Nephron progenitor cell (in vitro differentiated cells): ENCODE results near the gene KCTD10.

Source experiments
- DNase-seq: peaks from one replicate; pipeline ENCODE4 v3.0.0; 2021
- H3K27ac Mint-ChIP-seq: 2 replicates; pipeline ENCODE4 v1.8.0; 2021; ENCODE audit warnings: mild to moderate bottlenecking, moderate library complexity, mixed read lengths
- H3K27me3 Mint-ChIP-seq: 2 replicates; pipeline ENCODE4 v1.8.0; 2021; ENCODE audit warnings: mild to moderate bottlenecking, low read depth, mixed read lengths; ENCODE audit not compliant: poor library complexity
- H3K36me3 Mint-ChIP-seq: 2 replicates; pipeline ENCODE4 v1.8.0; 2021; ENCODE audit warnings: low read depth, mixed read lengths
- H3K4me1 Mint-ChIP-seq: 2 replicates; pipeline ENCODE4 v1.8.0; 2021; ENCODE audit warnings: mixed read lengths
- H3K4me3 Mint-ChIP-seq: 2 replicates; pipeline ENCODE4 v1.8.0; 2021; ENCODE audit warnings: mild to moderate bottlenecking, moderate library complexity, mixed read lengths
- H3K9me3 Mint-ChIP-seq: 2 replicates; pipeline ENCODE4 v1.8.0; 2021; ENCODE audit warnings: mild to moderate bottlenecking, moderate library complexity, mixed read lengths
- TF ChIP-seq, protein P1 (sequence below): fragments of 200-600 bp; sonication (generic); IDR thresholded peaks from 2 replicates; pipeline ENCODE4 v1.5.0; 2021; ENCODE audit warnings: antibody characterized with exemption

The KCTD10 gene

DNA sequence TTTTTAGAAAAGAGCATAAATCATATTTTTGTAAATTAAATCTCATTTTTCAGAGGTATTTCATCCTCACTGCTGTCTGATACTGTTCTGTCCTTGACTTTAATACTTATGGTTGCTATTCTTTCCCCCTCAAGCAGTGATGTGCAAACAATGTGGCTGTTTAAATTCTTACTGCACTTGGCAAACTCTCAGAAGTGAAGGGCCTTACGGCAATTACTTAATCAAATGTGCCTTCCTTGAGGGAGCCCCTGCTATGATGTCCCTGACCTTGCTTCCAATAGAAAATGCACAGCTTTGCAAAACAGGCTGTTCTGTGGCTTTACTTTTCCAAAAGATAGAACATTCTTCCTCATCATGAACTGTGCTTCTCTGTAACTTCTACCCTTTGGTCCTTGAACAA is 35.5 kb upstream of the KCTD10 start:
- H3K9me3 Mint-ChIP-seq: no peaks in the 10 kb centered on the region
- H3K36me3 Mint-ChIP-seq: peaks cover 52% of the 10 kb centered on the region
- DNase-seq: no peak
- TF ChIP-seq, protein P1, sequence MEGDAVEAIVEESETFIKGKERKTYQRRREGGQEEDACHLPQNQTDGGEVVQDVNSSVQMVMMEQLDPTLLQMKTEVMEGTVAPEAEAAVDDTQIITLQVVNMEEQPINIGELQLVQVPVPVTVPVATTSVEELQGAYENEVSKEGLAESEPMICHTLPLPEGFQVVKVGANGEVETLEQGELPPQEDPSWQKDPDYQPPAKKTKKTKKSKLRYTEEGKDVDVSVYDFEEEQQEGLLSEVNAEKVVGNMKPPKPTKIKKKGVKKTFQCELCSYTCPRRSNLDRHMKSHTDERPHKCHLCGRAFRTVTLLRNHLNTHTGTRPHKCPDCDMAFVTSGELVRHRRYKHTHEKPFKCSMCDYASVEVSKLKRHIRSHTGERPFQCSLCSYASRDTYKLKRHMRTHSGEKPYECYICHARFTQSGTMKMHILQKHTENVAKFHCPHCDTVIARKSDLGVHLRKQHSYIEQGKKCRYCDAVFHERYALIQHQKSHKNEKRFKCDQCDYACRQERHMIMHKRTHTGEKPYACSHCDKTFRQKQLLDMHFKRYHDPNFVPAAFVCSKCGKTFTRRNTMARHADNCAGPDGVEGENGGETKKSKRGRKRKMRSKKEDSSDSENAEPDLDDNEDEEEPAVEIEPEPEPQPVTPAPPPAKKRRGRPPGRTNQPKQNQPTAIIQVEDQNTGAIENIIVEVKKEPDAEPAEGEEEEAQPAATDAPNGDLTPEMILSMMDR: no peak
- H3K4me3 Mint-ChIP-seq: no peak overlapping the region
- peaks cover 24% of the 10 kb centered on the region for H3K4me1 Mint-ChIP-seq
- peaks cover 2% of the 10 kb centered on the region for H3K27me3 Mint-ChIP-seq
- H3K27ac Mint-ChIP-seq: peak overlapping the region; percentile 75

DNA sequence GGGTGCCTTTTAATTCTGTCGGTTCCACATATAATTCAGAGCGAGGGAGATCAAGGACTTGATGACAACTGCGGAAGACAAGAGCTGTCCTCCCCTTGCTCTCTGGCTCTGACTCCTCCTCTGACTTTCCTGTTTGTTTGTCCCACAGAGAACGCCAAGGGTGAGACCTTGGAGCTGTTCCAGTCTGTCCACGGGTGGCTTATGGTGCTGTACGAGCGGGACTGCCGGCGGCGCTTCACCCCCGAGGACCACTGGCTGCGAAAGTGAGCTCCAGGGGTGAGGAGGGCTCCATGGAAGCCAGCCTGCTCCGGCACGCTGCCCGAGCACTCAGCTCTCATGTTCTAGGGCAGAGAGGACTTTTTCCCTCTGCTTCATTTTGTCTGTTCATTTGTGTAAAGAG is 33.1 kb upstream of the KCTD10 start:
- Mint-ChIP-seq H3K4me3 (no peak overlapping the region), H3K36me3 (peaks cover 49% of the 10 kb centered on the region), H3K9me3 (no peaks in the 10 kb centered on the region), H3K27me3 (peaks cover 2% of the 10 kb centered on the region), H3K4me1 (peaks cover 24% of the 10 kb centered on the region), H3K27ac (no peak overlapping the region)
- TF ChIP-seq, protein P1: no peak
- no peak for DNase-seq

DNA sequence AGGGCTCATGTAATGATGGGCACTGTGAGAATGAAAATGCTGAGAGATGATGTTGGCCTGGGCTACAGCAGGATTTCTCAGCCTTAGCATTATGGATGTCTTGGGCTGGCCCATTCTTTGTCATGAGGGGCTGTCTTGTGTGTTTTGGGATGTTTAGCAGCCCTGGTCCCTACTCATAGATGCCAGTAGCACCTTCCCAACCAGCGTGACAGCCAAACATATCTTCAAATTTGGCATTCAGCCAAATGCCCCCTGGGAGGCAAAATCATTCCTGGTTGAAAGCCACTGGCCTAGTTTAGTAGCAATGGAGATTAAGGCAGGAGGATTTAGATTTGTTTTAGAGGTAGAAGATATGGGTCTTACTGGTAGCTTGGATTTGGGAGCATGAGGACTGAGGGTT is 27.0 kb upstream of the KCTD10 start:
- Mint-ChIP-seq H3K27ac (peak overlapping the region; percentile 13), H3K27me3 (no peaks in the 10 kb centered on the region), H3K36me3 (peaks cover 50% of the 10 kb centered on the region), H3K4me3 (no peak overlapping the region), H3K4me1 (no peaks in the 10 kb centered on the region), H3K9me3 (no peaks in the 10 kb centered on the region)
- TF ChIP-seq, protein P1: no peak
- DNase-seq: no peak

DNA sequence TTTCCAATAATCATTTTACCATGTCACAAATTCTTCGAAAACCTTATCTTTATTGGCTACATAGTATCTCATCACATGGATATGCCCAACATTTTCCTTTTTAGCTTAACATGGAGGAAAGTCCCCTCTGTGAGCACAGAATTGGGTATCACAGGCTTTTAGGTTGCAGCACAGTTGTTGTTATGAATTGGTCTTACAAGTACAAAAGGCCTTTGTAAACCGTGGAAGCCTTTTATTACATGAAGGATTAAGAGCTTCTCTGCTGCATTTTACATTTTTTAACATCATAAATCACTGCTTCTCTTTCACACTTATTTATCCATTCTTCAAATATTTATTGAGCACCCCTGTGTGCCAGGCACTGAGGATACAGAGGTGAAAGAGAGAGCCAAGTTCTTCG is 26.5 kb upstream of the KCTD10 start:
- Mint-ChIP-seq H3K4me3 (no peak overlapping the region), H3K36me3 (peaks cover 52% of the 10 kb centered on the region), H3K27me3 (no peaks in the 10 kb centered on the region), H3K27ac (no peak overlapping the region), H3K9me3 (no peaks in the 10 kb centered on the region), H3K4me1 (no peaks in the 10 kb centered on the region)
- no peak for DNase-seq
- TF ChIP-seq, protein P1: no peak

DNA sequence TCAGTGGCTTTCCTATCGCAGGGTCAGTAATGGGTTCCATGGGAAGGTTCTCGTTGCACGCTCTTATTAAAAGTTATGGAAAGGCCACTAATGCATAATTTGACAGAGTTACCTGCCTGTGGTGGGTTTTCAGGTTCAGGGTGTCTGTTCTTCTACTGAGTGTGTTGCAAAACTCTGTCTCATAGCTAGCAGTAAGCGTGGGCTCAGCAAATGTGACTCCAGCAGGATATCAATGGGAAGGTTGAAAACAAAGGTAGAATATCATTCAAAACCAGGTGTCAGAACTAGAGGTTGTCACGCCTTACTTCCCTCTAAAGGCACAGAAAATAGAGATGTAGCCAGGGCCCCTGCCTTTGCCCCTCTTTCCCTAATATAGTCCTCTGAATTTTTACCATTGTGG is 25.2 kb upstream of the KCTD10 start:
- no peak for DNase-seq
- Mint-ChIP-seq H3K27me3 (no peaks in the 10 kb centered on the region), H3K4me3 (no peak overlapping the region), H3K4me1 (no peaks in the 10 kb centered on the region), H3K36me3 (peaks cover 60% of the 10 kb centered on the region), H3K9me3 (no peaks in the 10 kb centered on the region), H3K27ac (peak overlapping the region; percentile 32)
- TF ChIP-seq, protein P1: no peak

DNA sequence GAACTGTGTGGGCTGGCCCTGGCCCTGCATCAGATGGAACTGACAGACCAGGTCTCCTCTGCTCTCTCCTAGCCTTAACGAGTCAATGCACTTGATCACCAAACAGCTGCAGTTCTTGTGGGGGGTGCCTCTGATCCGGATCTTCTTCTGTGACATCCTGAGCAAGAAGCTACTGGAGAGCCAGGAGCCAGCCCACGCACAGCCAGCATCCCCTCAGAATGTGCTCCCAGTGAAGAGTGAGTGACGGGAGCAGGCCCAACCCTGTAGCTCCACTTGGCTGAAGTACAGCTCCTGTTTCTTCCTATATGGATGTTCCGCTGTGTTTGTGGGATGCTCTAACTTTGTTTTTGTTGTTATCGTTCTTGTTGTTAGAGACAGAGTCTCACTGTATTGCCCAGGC is 24.2 kb upstream of the KCTD10 start:
- no peak overlapping the region for H3K27ac Mint-ChIP-seq
- no peaks in the 10 kb centered on the region for H3K4me1 Mint-ChIP-seq
- TF ChIP-seq, protein P1: no peak
- no peak overlapping the region for H3K4me3 Mint-ChIP-seq
- peaks cover 67% of the 10 kb centered on the region for H3K36me3 Mint-ChIP-seq
- DNase-seq: no peak
- no peaks in the 10 kb centered on the region for H3K27me3 Mint-ChIP-seq
- H3K9me3 Mint-ChIP-seq: no peaks in the 10 kb centered on the region
